ENCODE results near the gene SH3BP5. TPM values are rescaled to one million over a fixed set of nuclear protein-coding genes. Genes with fewer than 3 reads are reported as not detected.
"Not testable (repeated sequence)": the region's sequence is repeated elsewhere in the genome, so short reads cannot be mapped to it uniquely, and the experiment has no call there.

SH3BP5 gene
- 10 to 100 TPM; 33.6 to 37.5 TPM for total RNA-seq

- intact Hi-C loops (cut with micrococcal nuclease) = loop anchor here (1.0 to 5.0 kb wide), 5 partner anchors 22 to 125 kb away; partner anchors contain the start of gene CAPN7
- POLR2A ChIA-PET = interaction anchor here (0.6 to 2.6 kb wide), 11 partner anchors 12 to 65 kb away, joined by 3 to 15 read pairs (median 7); no protein-coding TSS in a partner anchor
- no peaks in the 10 kb centered on the region for H3K9me3 Mint-ChIP-seq
- H3K36me3 Mint-ChIP-seq = peaks cover 18% of the 10 kb centered on the region
- H3K4me1 Mint-ChIP-seq (ENCODE audit: low read depth) = peaks cover 54% of the 10 kb centered on the region
- CTCF ChIA-PET = interaction anchor here (0.6 to 5.5 kb wide), 32 partner anchors 10 to 132 kb away, joined by 3 to 123 read pairs (median 6); no protein-coding TSS in a partner anchor
- H3K27ac Mint-ChIP-seq = peak within 1 kb of the TSS; percentile 78
- DNase-seq = peak; percentile 82
- H3K4me3 Mint-ChIP-seq = peak within 1 kb of the TSS; percentile 83
- no peaks in the 10 kb centered on the region for H3K27me3 Mint-ChIP-seq
Observed at GRCh38 chr3:15332405-15333098, at the start of gene SH3BP5. Gene SH3BP5, minus strand, starts transcription at chr3:15332586. Its CDS starts 178 bp downstream, at chr3:15332408.

- CTCF ChIA-PET = interaction anchor here (0.7 to 7.0 kb wide), 5 partner anchors 22 to 146 kb away, joined by 3 to 151 read pairs (median 4); no protein-coding TSS in a partner anchor
- no peaks in the 10 kb centered on the region for H3K27me3 Mint-ChIP-seq
- H3K4me3 Mint-ChIP-seq = no peak overlapping the region
- POLR2A ChIA-PET = no interaction called here
- no peak for DNase-seq
- H3K9me3 Mint-ChIP-seq = peaks cover 5% of the 10 kb centered on the region
- H3K4me1 Mint-ChIP-seq (ENCODE audit: low read depth) = peaks cover 14% of the 10 kb centered on the region
- H3K27ac Mint-ChIP-seq = no peak overlapping the region
- intact Hi-C loops (cut with micrococcal nuclease) = no loop called here
- no peaks in the 10 kb centered on the region for H3K36me3 Mint-ChIP-seq
Observed at GRCh38 chr3:15380980-15381890, 48.8 kb upstream of the SH3BP5 start.

GRCh38 chr3:15377961-15378791 is 45.8 kb upstream of the SH3BP5 start:
- intact Hi-C loops (cut with micrococcal nuclease) = loop anchor here (1.0 kb wide), 8 partner anchors 17 to 179 kb away; partner anchors contain the start of genes CAPN7 and SH3BP5
- Mint-ChIP-seq H3K4me1 (ENCODE audit: low read depth) (peaks cover 18% of the 10 kb centered on the region), H3K36me3 (no peaks in the 10 kb centered on the region), H3K9me3 (no peaks in the 10 kb centered on the region), H3K4me3 (peak overlapping the region; percentile 20), H3K27ac (peak overlapping the region; percentile 79), H3K27me3 (no peaks in the 10 kb centered on the region)
- DNase-seq = peak; percentile 97
- ChIA-PET POLR2A (interaction anchor here (1.0 to 1.2 kb wide), 3 partner anchors 17 to 110 kb away, joined by 3 to 4 read pairs (median 4); partner anchors contain the start of gene SH3BP5), CTCF (interaction anchor here (0.6 to 7.0 kb wide), 18 partner anchors 10 to 178 kb away, joined by 3 to 151 read pairs (median 4); partner anchors contain the start of gene SH3BP5)

- H3K9me3 Mint-ChIP-seq = no peaks in the 10 kb centered on the region
- no peaks in the 10 kb centered on the region for H3K36me3 Mint-ChIP-seq
- ChIA-PET POLR2A (no interaction called here), CTCF (interaction anchor here (0.8 kb wide), 1 partner anchor 108 kb away, joined by 3 read pairs; no protein-coding TSS in a partner anchor)
- peaks cover 18% of the 10 kb centered on the region for H3K4me1 Mint-ChIP-seq (ENCODE audit: low read depth)
- peak overlapping the region; percentile 16 for H3K27ac Mint-ChIP-seq
- intact Hi-C loops (cut with micrococcal nuclease) = no loop called here
- peak overlapping the region; percentile 10 for H3K4me3 Mint-ChIP-seq
- H3K27me3 Mint-ChIP-seq = no peaks in the 10 kb centered on the region
- DNase-seq = no peak
Observed at GRCh38 chr3:15375461-15376000, 43.1 kb upstream of the SH3BP5 start.

GRCh38 chr3:15372918-15373317 is 40.5 kb upstream of the SH3BP5 start:
- Mint-ChIP-seq H3K4me3 (no peak overlapping the region), H3K27ac (no peak overlapping the region), H3K36me3 (no peaks in the 10 kb centered on the region), H3K27me3 (no peaks in the 10 kb centered on the region), H3K9me3 (no peaks in the 10 kb centered on the region), H3K4me1 (ENCODE audit: low read depth) (peaks cover 12% of the 10 kb centered on the region)
- no peak for DNase-seq
- CTCF ChIA-PET = interaction anchor here (1.0 to 1.3 kb wide), 3 partner anchors 27 to 105 kb away, joined by 3 to 6 read pairs (median 3); no protein-coding TSS in a partner anchor
- intact Hi-C loops (cut with micrococcal nuclease) = no loop called here
- POLR2A ChIA-PET = no interaction called here

- ChIA-PET POLR2A (no interaction called here), CTCF (interaction anchor here (0.6 to 1.0 kb wide), 2 partner anchors 9 to 261 kb away, joined by 3 read pairs; no protein-coding TSS in a partner anchor)
- DNase-seq = no peak
- no peak overlapping the region for H3K27ac Mint-ChIP-seq
- intact Hi-C loops (cut with micrococcal nuclease) = no loop called here
- peaks cover 19% of the 10 kb centered on the region for H3K4me1 Mint-ChIP-seq (ENCODE audit: low read depth)
- no peak overlapping the region for H3K4me3 Mint-ChIP-seq
- no peaks in the 10 kb centered on the region for H3K36me3 Mint-ChIP-seq
- H3K27me3 Mint-ChIP-seq = no peaks in the 10 kb centered on the region
- H3K9me3 Mint-ChIP-seq = no peaks in the 10 kb centered on the region
Observed at GRCh38 chr3:15368561-15369135, 36.3 kb upstream of the SH3BP5 start.

GRCh38 chr3:15367059-15367458 is 34.7 kb upstream of the SH3BP5 start:
- Mint-ChIP-seq H3K27ac (peak overlapping the region; percentile 39), H3K4me3 (no peak overlapping the region), H3K36me3 (no peaks in the 10 kb centered on the region), H3K27me3 (no peaks in the 10 kb centered on the region), H3K4me1 (ENCODE audit: low read depth) (peaks cover 30% of the 10 kb centered on the region), H3K9me3 (no peaks in the 10 kb centered on the region)
- DNase-seq = no peak
- intact Hi-C loops (cut with micrococcal nuclease) = no loop called here
- CTCF ChIA-PET = interaction anchor here (0.9 to 2.7 kb wide), 3 partner anchors 11 to 99 kb away, joined by 3 to 13 read pairs (median 11); no protein-coding TSS in a partner anchor
- POLR2A ChIA-PET = interaction anchor here (1.0 to 1.2 kb wide), 2 partner anchors 12 to 35 kb away, joined by 4 read pairs; partner anchors contain the start of gene SH3BP5

- H3K4me3 Mint-ChIP-seq, POLR2A ChIA-PET: not testable (repeated sequence)
Observed at GRCh38 chr3:15364078-15364477, 31.7 kb upstream of the SH3BP5 start.

GRCh38 chr3:15361494-15362214 is 29.3 kb upstream of the SH3BP5 start:
- no peaks in the 10 kb centered on the region for H3K9me3 Mint-ChIP-seq
- H3K4me1 Mint-ChIP-seq (ENCODE audit: low read depth) = peaks cover 54% of the 10 kb centered on the region
- intact Hi-C loops (cut with micrococcal nuclease) = loop anchor here (1.0 kb wide), 7 partner anchors 17 to 92 kb away; partner anchors contain the start of gene SH3BP5
- H3K27ac Mint-ChIP-seq = peak overlapping the region; percentile 85
- no peaks in the 10 kb centered on the region for H3K27me3 Mint-ChIP-seq
- H3K4me3 Mint-ChIP-seq = peak overlapping the region; percentile 48
- ChIA-PET POLR2A (interaction anchor here (0.8 to 2.1 kb wide), 18 partner anchors 14 to 1154 kb away, joined by 3 to 26 read pairs (median 6); partner anchors contain the start of gene SH3BP5), CTCF (interaction anchor here (0.9 to 3.7 kb wide), 14 partner anchors 14 to 93 kb away, joined by 3 to 46 read pairs (median 4); partner anchors contain the start of gene SH3BP5)
- DNase-seq = peak; percentile 85
- H3K36me3 Mint-ChIP-seq = no peaks in the 10 kb centered on the region

More at GRCh38 chr3:15364078-15364477, 31.7 kb upstream of the SH3BP5 start:
- intact Hi-C loops (cut with micrococcal nuclease); H3K9me3 Mint-ChIP-seq; H3K27ac Mint-ChIP-seq; H3K27me3 Mint-ChIP-seq; H3K36me3 Mint-ChIP-seq; DNase-seq: not testable (repeated sequence)
- CTCF ChIA-PET = interaction anchor here (1.0 to 3.7 kb wide), 5 partner anchors 17 to 96 kb away, joined by 3 to 46 read pairs (median 3); partner anchors contain the start of gene SH3BP5
- H3K4me1 Mint-ChIP-seq (ENCODE audit: low read depth) = peaks cover 53% of the 10 kb centered on the region

Data from activated CD4-positive, alpha-beta memory T cell treated with anti-CD3 and anti-CD28 coated beads for 36 hours (primary cell).